KMS-11 (cell line): ENCODE data around the gene NFX1.

Experiments
- H2AFZ ChIP-seq: fragments of 200-600 bp; sonication (generic); 2 replicates; pipeline ENCODE4 v1.6.1; 2016; ENCODE audit warnings: antibody characterized with exemption, mixed run types, low read depth
- H3K27ac ChIP-seq: fragments of 200-600 bp; sonication (generic); 2 replicates; pipeline ENCODE4 v1.6.1; 2016; ENCODE audit warnings: mild to moderate bottlenecking, mixed run types
- H3K27me3 ChIP-seq: fragments of 200-600 bp; sonication (generic); 2 replicates; pipeline ENCODE4 v1.6.1; 2017; ENCODE audit warnings: mild to moderate bottlenecking, low read depth, mixed run types, moderate library complexity; ENCODE audit not compliant: insufficient read depth
- H3K36me3 ChIP-seq: fragments of 200-600 bp; sonication (generic); 2 replicates; pipeline ENCODE4 v1.6.1; 2017; ENCODE audit warnings: mild to moderate bottlenecking, mixed run types; ENCODE audit not compliant: insufficient read depth
- H3K4me1 ChIP-seq: fragments of 200-600 bp; sonication (generic); 2 replicates; pipeline ENCODE4 v1.6.1; 2016; ENCODE audit warnings: mild to moderate bottlenecking, low read depth, mixed run types; ENCODE audit not compliant: poor library complexity, severe bottlenecking
- H3K4me2 ChIP-seq: fragments of 200-600 bp; sonication (generic); 2 replicates; pipeline ENCODE4 v1.7.0; 2016; ENCODE audit warnings: mild to moderate bottlenecking, mixed run types
- H3K4me3 ChIP-seq: fragments of 200-600 bp; sonication (generic); IDR thresholded peaks from 2 replicates; pipeline ENCODE4 v1.6.1; 2017; ENCODE audit warnings: low read depth, low read length, mixed read lengths; ENCODE audit not compliant: insufficient read depth
- H3K79me2 ChIP-seq: fragments of 200-600 bp; sonication (generic); 2 replicates; pipeline ENCODE4 v1.6.1; 2016; ENCODE audit warnings: low read depth, mixed run types; ENCODE audit not compliant: insufficient read depth
- H3K9ac ChIP-seq: fragments of 200-600 bp; sonication (generic); 2 replicates; pipeline ENCODE4 v1.6.1; 2016; ENCODE audit warnings: mild to moderate bottlenecking, mixed run types
- H4K20me1 ChIP-seq: fragments of 200-600 bp; sonication (generic); 2 replicates; pipeline ENCODE4 v1.6.1; 2016; ENCODE audit warnings: mild to moderate bottlenecking, mixed run types; ENCODE audit not compliant: insufficient read depth
- CTCF ChIP-seq: fragments of 200-600 bp; sonication (generic); conservative IDR thresholded peaks from 2 replicates; pipeline ENCODE4 v1.6.1; 2017; ENCODE audit warnings: low read depth, mild to moderate bottlenecking, antibody characterized with exemption, low read length, moderate library complexity, mixed read lengths

The NFX1 gene

GRCh38 chr9:33290247-33291030 is at the start of gene NFX1:
NFX1 (plus strand) TSS chr9:33290516; CDS start chr9:33290573, 57 bp downstream.
- H3K27ac ChIP-seq: peak within 1 kb of the TSS; percentile 98
- H3K79me2 ChIP-seq: peaks cover 48% of the 10 kb centered on the region
- no peaks in the 10 kb centered on the region for H3K27me3 ChIP-seq
- H3K4me3 ChIP-seq: no peak within 1 kb of the TSS
- peaks cover 8% of the 10 kb centered on the region; the same call in 1 of the 2 replicates for H3K36me3 ChIP-seq
- peak within 1 kb of the TSS; percentile 77 for H3K4me2 ChIP-seq
- H2AFZ ChIP-seq: peak within 1 kb of the TSS; percentile 49
- TF ChIP-seq CTCF: no peak
- H3K4me1 ChIP-seq: peaks cover 57% of the 10 kb centered on the region
- H4K20me1 ChIP-seq: no peaks in the 10 kb centered on the region
- H3K9ac ChIP-seq: peak within 1 kb of the TSS; percentile 98

- H4K20me1 ChIP-seq: no peaks in the 10 kb centered on the region
- H3K27ac ChIP-seq: no peak overlapping the region
- H3K79me2 ChIP-seq: no peaks in the 10 kb centered on the region
- H3K36me3 ChIP-seq: no peaks in the 10 kb centered on the region
- H2AFZ ChIP-seq: no peak overlapping the region
- no peak overlapping the region for H3K4me2 ChIP-seq
- no peaks in the 10 kb centered on the region for H3K4me1 ChIP-seq
- TF ChIP-seq CTCF: no peak
- H3K4me3 ChIP-seq: no peak overlapping the region
- no peak overlapping the region for H3K9ac ChIP-seq
- H3K27me3 ChIP-seq: no peaks in the 10 kb centered on the region
These were observed 49.0 kb upstream of the NFX1 start for GRCh38 chr9:33241298-33241697.

GRCh38 chr9:33242609-33243134 is 47.6 kb upstream of the NFX1 start:
- Histone ChIP-seq H3K79me2 (no peaks in the 10 kb centered on the region), H3K4me1 (no peaks in the 10 kb centered on the region), H3K4me3 (no peak overlapping the region), H4K20me1 (no peaks in the 10 kb centered on the region), H2AFZ (no peak overlapping the region), H3K4me2 (no peak overlapping the region), H3K36me3 (no peaks in the 10 kb centered on the region), H3K27ac (no peak overlapping the region), H3K9ac (no peak overlapping the region), H3K27me3 (no peaks in the 10 kb centered on the region)
- TF ChIP-seq CTCF: no peak

GRCh38 chr9:33244137-33244784 is 46.1 kb upstream of the NFX1 start:
- Histone ChIP-seq H3K27ac (no peak overlapping the region), H4K20me1 (no peaks in the 10 kb centered on the region), H3K36me3 (no peaks in the 10 kb centered on the region), H3K27me3 (no peaks in the 10 kb centered on the region), H3K79me2 (no peaks in the 10 kb centered on the region), H3K4me1 (peaks cover 3% of the 10 kb centered on the region), H3K4me2 (no peak overlapping the region), H3K4me3 (no peak overlapping the region), H2AFZ (no peak overlapping the region), H3K9ac (no peak overlapping the region)
- TF ChIP-seq CTCF: no peak
